ENCODE results near the gene LRP1-AS. TPM values are rescaled to one million over a fixed set of nuclear protein-coding genes. Genes with fewer than 3 reads are reported as not detected.

LRP1-AS gene
- total RNA-seq, 1 experiment from 2014 or later = not detected

- DNase-seq (ENCODE audit: low spot score) (no peak), ATAC-seq (no peak)
- H3K27ac Mint-ChIP-seq = no peak overlapping the region
- no peaks in the 10 kb centered on the region for H3K9me3 Mint-ChIP-seq
- H3K27me3 Mint-ChIP-seq (ENCODE audit: low read depth) = no peaks in the 10 kb centered on the region
- H3K4me1 Mint-ChIP-seq = peaks cover 4% of the 10 kb centered on the region
- H3K36me3 Mint-ChIP-seq = peaks cover 54% of the 10 kb centered on the region
- TF ChIP-seq E2F4 (CRISPR knock-in tag; IDR thresholded peaks at IDR 0.05; ENCODE audit: borderline replicate concordance, low read depth) (no peak), KAT7 (CRISPR knock-in tag; IDR thresholded peaks at IDR 0.05; ENCODE audit: borderline replicate concordance) (no peak), ATF2 (CRISPR knock-in tag; IDR thresholded peaks at IDR 0.05; ENCODE audit: borderline replicate concordance, low read depth) (no peak), TP53 (CRISPR knock-in tag; IDR thresholded peaks at IDR 0.05) (no peak), MXD4 (CRISPR knock-in tag; IDR thresholded peaks at IDR 0.05; ENCODE audit: borderline replicate concordance) (no peak), NR1H2 (CRISPR knock-in tag; IDR thresholded peaks at IDR 0.05) (no peak), CREM (CRISPR knock-in tag; IDR thresholded peaks at IDR 0.05) (no peak), TCF7 (CRISPR knock-in tag; IDR thresholded peaks at IDR 0.05; ENCODE audit: low read depth) (no peak), E2F1 (CRISPR knock-in tag; IDR thresholded peaks at IDR 0.05) (no peak), ZNF263 (CRISPR knock-in tag; IDR thresholded peaks at IDR 0.05; ENCODE audit: low read depth) (no peak), ERG (CRISPR knock-in tag; IDR thresholded peaks at IDR 0.05) (no peak), NFATC4 (CRISPR knock-in tag; IDR thresholded peaks at IDR 0.05) (no peak), PRRX2 (CRISPR knock-in tag; IDR thresholded peaks at IDR 0.05) (no peak), FOXJ3 (CRISPR knock-in tag; IDR thresholded peaks at IDR 0.05; ENCODE audit: borderline replicate concordance) (no peak), STAT6 (CRISPR knock-in tag; conservative IDR thresholded peaks at IDR 0.05; ENCODE audit: low read depth) (no peak), CDX4 (CRISPR knock-in tag; IDR thresholded peaks at IDR 0.05; ENCODE audit: borderline replicate concordance) (no peak), USF1 (CRISPR knock-in tag; IDR thresholded peaks at IDR 0.05) (no peak), NR3C1 (CRISPR knock-in tag; conservative IDR thresholded peaks at IDR 0.05; ENCODE audit: low read depth) (no peak), ARID4B (CRISPR knock-in tag; IDR thresholded peaks at IDR 0.05; ENCODE audit: borderline replicate concordance) (no peak), MYBL2 (CRISPR knock-in tag; IDR thresholded peaks at IDR 0.05) (no peak)
- ChIA-PET POLR2A (interaction anchor here (0.8 kb wide), 1 partner anchor 53 kb away, joined by 3 read pairs; no protein-coding TSS in a partner anchor), CTCF (interaction anchor here (0.6 to 3.8 kb wide), 4 partner anchors 12 to 57 kb away, joined by 3 to 43 read pairs (median 3); no protein-coding TSS in a partner anchor)
- no peak overlapping the region for H3K4me3 Mint-ChIP-seq
These were observed 33.0 kb upstream of the LRP1-AS start for GRCh38 chr12:57180321-57180989.

Measured in WTC11 (cell line).